ENCODE measurements around the gene MOGAT3. TPM values are rescaled to one million over a fixed set of nuclear protein-coding genes. Genes with fewer than 3 reads are reported as not detected.

MOGAT3 gene
- total and polyA plus RNA-seq, 9 of the 15 experiments (the other 6 are each of a cell fraction or from before 2014, with no cell fraction given), result 0.07 to 0.17 (median 0.13) TPM; not detected in 6

- TF ChIP-seq, protein P1, sequence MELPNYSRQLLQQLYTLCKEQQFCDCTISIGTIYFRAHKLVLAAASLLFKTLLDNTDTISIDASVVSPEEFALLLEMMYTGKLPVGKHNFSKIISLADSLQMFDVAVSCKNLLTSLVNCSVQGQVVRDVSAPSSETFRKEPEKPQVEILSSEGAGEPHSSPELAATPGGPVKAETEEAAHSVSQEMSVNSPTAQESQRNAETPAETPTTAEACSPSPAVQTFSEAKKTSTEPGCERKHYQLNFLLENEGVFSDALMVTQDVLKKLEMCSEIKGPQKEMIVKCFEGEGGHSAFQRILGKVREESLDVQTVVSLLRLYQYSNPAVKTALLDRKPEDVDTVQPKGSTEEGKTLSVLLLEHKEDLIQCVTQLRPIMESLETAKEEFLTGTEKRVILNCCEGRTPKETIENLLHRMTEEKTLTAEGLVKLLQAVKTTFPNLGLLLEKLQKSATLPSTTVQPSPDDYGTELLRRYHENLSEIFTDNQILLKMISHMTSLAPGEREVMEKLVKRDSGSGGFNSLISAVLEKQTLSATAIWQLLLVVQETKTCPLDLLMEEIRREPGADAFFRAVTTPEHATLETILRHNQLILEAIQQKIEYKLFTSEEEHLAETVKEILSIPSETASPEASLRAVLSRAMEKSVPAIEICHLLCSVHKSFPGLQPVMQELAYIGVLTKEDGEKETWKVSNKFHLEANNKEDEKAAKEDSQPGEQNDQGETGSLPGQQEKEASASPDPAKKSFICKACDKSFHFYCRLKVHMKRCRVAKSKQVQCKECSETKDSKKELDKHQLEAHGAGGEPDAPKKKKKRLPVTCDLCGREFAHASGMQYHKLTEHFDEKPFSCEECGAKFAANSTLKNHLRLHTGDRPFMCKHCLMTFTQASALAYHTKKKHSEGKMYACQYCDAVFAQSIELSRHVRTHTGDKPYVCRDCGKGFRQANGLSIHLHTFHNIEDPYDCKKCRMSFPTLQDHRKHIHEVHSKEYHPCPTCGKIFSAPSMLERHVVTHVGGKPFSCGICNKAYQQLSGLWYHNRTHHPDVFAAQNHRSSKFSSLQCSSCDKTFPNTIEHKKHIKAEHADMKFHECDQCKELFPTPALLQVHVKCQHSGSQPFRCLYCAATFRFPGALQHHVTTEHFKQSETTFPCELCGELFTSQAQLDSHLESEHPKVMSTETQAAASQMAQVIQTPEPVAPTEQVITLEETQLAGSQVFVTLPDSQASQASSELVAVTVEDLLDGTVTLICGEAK (IDR thresholded peaks at IDR 0.05), result peak; percentile 75
- TF ChIP-seq, protein P1 (CRISPR knock-in tag; IDR thresholded peaks at IDR 0.05), result no peak
- no peak for TF ChIP-seq ETV5 (CRISPR knock-in tag; IDR thresholded peaks at IDR 0.05; ENCODE audit: low read depth)
- TF ChIP-seq, protein P2, sequence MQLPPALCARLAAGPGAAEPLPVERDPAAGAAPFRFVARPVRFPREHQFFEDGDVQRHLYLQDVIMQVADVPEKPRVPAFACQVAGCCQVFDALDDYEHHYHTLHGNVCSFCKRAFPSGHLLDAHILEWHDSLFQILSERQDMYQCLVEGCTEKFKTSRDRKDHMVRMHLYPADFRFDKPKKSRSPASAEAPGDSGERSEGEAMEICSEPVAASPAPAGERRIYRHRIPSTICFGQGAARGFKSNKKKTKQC (CRISPR knock-in tag; IDR thresholded peaks at IDR 0.05), result peak; percentile 94
- no peak for TF ChIP-seq SRF (CRISPR knock-in tag; IDR thresholded peaks at IDR 0.05)
- no peak for TF ChIP-seq LEF1 (IDR thresholded peaks at IDR 0.05)
- TF ChIP-seq SAFB2 (IDR thresholded peaks at IDR 0.05; ENCODE audit: borderline replicate concordance, low read depth, low read length, severe bottlenecking), result no peak
- TF ChIP-seq ZNF124 (CRISPR knock-in tag; IDR thresholded peaks at IDR 0.05), result no peak
- no peak; the same call in 1 of the 2 replicates for TF ChIP-seq FOSL1 (tag; conservative IDR thresholded peaks at IDR 0.05)
- TF ChIP-seq ZNF668 (CRISPR knock-in tag; IDR thresholded peaks at IDR 0.05), result no peak
- TF ChIP-seq YY1 (IDR thresholded peaks at IDR 0.05; ENCODE audit: borderline replicate concordance in 1 of 3, control insufficient read depth in 1 of 3, extremely low read depth in 1 of 3, insufficient read depth in 3 of 3, insufficient read length in 1 of 3, insufficient replicate concordance in 2 of 3, low read depth in 1 of 3, low read length in 2 of 3), result peak in 1 of 3 experiments; percentile 22
- no peak for TF ChIP-seq ZNF184 (CRISPR knock-in tag; IDR thresholded peaks at IDR 0.05)
- TF ChIP-seq L3MBTL2 (IDR thresholded peaks at IDR 0.05), result peak; percentile 98
Measured at GRCh38 chr7:101153969-101154692, 46.7 kb downstream of the MOGAT3 start, which contains the start of gene AP1S1 (continued).

All from K562 (cell line).